Left lung (tissue), 10 donors: Measurements from ENCODE around the gene CMKLR1. TPM values are rescaled to one million over a fixed set of nuclear protein-coding genes. Genes with fewer than 3 reads are reported as not detected.

Experiments used
- ATAC-seq: fragments of 200-7000 bp; cut with Tn5 transposase; one replicate; pipeline ENCODE4 v1.9.1; 2020; ENCODE audit warnings: moderate library complexity
- DNase-seq, 4 donors: peaks; one replicate each; pipeline ENCODE4 v3.0.0-alpha.2; 2013 to 2020
- H3K27ac ChIP-seq, 2 donors: fragments of 200-600 bp; sonication (generic) in 1 of 2; one replicate each; pipeline versions ENCODE4 v1.5.0 to v1.8.0; 2020 to 2021
- H3K27me3 ChIP-seq, 2 donors: fragments of 200-600 bp; sonication (generic) in 1 of 2; one replicate each; pipeline versions ENCODE4 v1.5.0 to v1.8.0; 2020 to 2021
- H3K36me3 ChIP-seq, 2 donors: fragments of 200-600 bp; sonication (generic) in 1 of 2; one replicate each; pipeline versions ENCODE4 v1.5.0 to v1.8.0; 2020 to 2021
- H3K4me1 ChIP-seq, 2 donors: fragments of 200-600 bp; one replicate each; pipeline ENCODE4 v1.8.0; 2021
- H3K4me3 ChIP-seq, 2 donors: fragments of 200-600 bp; sonication (generic) in 1 of 2; one replicate each; pipeline versions ENCODE4 v1.5.0 to v1.8.0; 2020 to 2021; ENCODE audit warnings: mild to moderate bottlenecking in 1 of 2
- H3K9me3 ChIP-seq, 2 donors: fragments of 200-600 bp; sonication (generic) in 1 of 2; one replicate each; pipeline versions ENCODE4 v1.5.0 to v1.8.0; 2020 to 2021
- intact Hi-C, 2 donors: fragments of 100-400 bp; cut with DNase I; formaldehyde crosslinking; loops; one replicate each; pipeline versions ENCODE4 v1.11.2 to v1.14.2; 2022
- polyA plus RNA-seq, 6 donors: library from polyadenylated mRNA; unstranded; fragments of 120-200 nt; gene quantifications; one replicate each; pipeline ENCODE4 v1.2.1, GENCODE V29; 2013; ENCODE audit not compliant: insufficient read length in 6 of 6
- total RNA-seq, 2 donors: library from RNA; stranded (reverse); fragmentation: NEBNext Ultra II Directional; extraction: Animal tissue kit (Norgen Biotek cat#: 25700); gene quantifications; one replicate each; pipeline ENCODE4 v1.2.1, GENCODE V29; 2021
- TF ChIP-seq, protein P1 (sequence below), 2 donors: fragments of 200-600 bp; sonication (generic) in 1 of 2; IDR thresholded peaks; one replicate each; pipeline versions ENCODE4 v1.5.0 to v1.8.0; 2021; ENCODE audit warnings: antibody characterized with exemption in 2 of 2
- donor health status: DM: no; HTN: yes; CAD: no.
- donor health status: DM: no; HTN: no; CAD: no.

Gene CMKLR1
- total and polyA plus RNA-seq, 8 donors, result 10.1 to 31.2 (median 12.9) TPM

DNA sequence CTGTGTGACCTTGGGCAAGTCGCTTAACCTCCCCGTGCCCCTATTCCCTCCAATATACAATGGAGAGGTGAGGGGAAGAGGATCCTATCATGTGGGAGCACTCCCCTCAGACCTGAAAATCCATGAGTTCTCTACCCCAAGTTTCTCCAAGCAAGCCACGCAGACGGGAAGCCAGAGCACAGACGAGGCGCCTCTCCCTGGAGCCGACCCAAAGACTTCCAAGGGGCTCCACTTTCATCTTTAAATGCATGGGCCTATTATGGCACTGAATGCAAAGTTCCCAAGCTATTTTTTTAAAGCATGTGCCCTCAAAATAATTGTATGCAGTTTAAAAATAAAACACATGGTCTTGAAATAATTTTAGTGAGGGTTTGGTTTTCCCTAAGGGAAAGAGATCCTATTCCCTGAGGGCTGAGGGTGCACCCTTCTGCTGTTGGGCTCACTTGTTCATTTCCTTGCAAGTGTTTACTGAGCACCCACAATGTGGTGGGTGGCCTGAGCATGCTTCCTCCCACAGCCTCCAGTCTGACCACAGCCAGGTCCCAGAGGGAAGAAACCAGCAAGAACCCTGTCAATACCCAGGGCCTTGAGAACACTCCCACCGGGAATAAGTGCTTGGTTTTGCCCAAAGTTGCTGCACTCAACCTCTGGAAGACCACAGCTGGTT, 14.6 kb downstream of the CMKLR1 start:
- Histone ChIP-seq H3K27ac (no peak overlapping the region), H3K27me3 (no peaks in the 10 kb centered on the region), H3K36me3 (peaks cover 0 to 12% of the 10 kb centered on the region in 2 donors), H3K4me1 (peaks cover 0 to 20% of the 10 kb centered on the region in 2 donors), H3K9me3 (no peaks in the 10 kb centered on the region), H3K4me3 (no peak overlapping the region)
- ATAC-seq (no peak), DNase-seq (no peak)
- TF ChIP-seq, protein P1, sequence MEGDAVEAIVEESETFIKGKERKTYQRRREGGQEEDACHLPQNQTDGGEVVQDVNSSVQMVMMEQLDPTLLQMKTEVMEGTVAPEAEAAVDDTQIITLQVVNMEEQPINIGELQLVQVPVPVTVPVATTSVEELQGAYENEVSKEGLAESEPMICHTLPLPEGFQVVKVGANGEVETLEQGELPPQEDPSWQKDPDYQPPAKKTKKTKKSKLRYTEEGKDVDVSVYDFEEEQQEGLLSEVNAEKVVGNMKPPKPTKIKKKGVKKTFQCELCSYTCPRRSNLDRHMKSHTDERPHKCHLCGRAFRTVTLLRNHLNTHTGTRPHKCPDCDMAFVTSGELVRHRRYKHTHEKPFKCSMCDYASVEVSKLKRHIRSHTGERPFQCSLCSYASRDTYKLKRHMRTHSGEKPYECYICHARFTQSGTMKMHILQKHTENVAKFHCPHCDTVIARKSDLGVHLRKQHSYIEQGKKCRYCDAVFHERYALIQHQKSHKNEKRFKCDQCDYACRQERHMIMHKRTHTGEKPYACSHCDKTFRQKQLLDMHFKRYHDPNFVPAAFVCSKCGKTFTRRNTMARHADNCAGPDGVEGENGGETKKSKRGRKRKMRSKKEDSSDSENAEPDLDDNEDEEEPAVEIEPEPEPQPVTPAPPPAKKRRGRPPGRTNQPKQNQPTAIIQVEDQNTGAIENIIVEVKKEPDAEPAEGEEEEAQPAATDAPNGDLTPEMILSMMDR (IDR thresholded peaks at IDR 0.05), result no peak
- intact Hi-C loops, result no loop called here

DNA sequence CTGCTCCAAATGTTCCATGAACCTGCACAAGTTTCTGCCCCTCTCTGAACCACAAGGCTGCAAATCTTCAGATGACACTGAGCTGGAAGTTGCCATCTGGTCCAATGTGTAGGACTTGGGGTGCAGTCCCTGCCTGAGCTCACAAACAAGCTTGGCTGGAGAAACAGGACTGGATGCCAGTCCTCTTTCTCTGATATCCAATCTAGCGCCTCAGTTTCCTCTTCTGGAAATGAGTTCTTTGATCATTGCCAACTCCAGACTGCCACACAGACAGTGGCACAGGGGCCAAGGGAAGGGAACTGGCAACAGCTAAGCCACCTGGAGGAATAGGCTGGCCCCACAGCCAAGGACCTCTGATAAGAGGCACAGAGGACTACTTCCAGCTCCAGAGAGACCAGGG, 15.5 kb downstream of the CMKLR1 start:
- no peaks in the 10 kb centered on the region for H3K27me3 ChIP-seq
- TF ChIP-seq, protein P1 (IDR thresholded peaks at IDR 0.05), result no peak

DNA sequence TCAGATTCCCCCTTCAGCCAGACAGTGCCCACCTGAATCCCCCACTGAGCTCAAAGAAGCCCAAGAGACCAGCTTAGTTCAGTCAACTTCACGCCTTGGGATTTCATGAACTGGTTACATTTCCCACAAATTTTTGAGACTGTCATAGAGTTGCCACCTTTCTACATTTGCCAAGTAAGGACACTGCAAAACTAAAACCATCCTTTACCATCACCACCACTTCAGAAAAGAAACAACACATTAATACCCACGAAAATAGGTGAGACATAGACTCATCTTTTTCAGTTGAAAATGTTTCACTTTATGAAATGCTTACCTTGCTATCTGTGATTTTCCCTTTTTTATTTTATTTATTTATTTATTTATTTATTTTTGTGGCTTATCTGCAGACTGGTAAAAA, 16.1 kb downstream of the CMKLR1 start:
- no peak overlapping the region for H3K27ac ChIP-seq
- H3K27me3 ChIP-seq, result no peaks in the 10 kb centered on the region
- no peak for ATAC-seq

More for the DNA sequence above, 15.5 kb downstream of the CMKLR1 start:
- no peak overlapping the region for H3K27ac ChIP-seq
- ATAC-seq (no peak), DNase-seq (no peak)
- H3K36me3 ChIP-seq, result peaks cover 0 to 11% of the 10 kb centered on the region in 2 donors
- H3K4me3 ChIP-seq, result no peak overlapping the region
- intact Hi-C loops, result no loop called here
- no peaks in the 10 kb centered on the region for H3K9me3 ChIP-seq
- peaks cover 0 to 14% of the 10 kb centered on the region in 2 donors for H3K4me1 ChIP-seq

DNA sequence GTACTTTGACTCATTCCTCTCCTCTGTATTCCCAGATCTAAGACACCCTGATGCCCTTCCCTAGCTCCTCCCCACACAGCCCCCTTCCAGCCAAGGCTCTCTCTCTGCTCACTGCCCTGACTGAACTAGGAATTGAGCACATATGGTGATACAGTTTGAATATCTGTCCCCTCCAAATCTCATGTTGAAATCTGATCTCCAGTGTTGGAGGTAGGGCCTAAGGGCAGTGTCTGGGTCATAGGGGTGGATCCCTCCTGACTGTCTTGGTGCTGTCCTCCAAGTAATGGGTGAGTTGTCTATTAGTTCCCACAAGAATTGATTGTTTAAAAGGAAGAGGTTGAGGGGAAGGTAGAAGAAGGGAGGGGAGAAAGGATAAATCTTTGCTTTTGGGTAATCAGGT, 17.4 kb downstream of the CMKLR1 start:
- Histone ChIP-seq H3K4me3 (no peak overlapping the region), H3K36me3 (peaks cover 0 to 7% of the 10 kb centered on the region in 2 donors), H3K27ac (no peak overlapping the region), H3K27me3 (no peaks in the 10 kb centered on the region), H3K9me3 (no peaks in the 10 kb centered on the region), H3K4me1 (peaks cover 0 to 26% of the 10 kb centered on the region in 2 donors)
- ATAC-seq (no peak), DNase-seq (no peak)
- intact Hi-C loops, result no loop called here
- TF ChIP-seq, protein P1 (IDR thresholded peaks at IDR 0.05), result no peak

More for the DNA sequence above, 16.1 kb downstream of the CMKLR1 start:
- Histone ChIP-seq H3K36me3 (peaks cover 0 to 7% of the 10 kb centered on the region in 2 donors), H3K4me1 (peaks cover 0 to 15% of the 10 kb centered on the region in 2 donors), H3K9me3 (no peaks in the 10 kb centered on the region), H3K4me3 (no peak overlapping the region)
- TF ChIP-seq, protein P1 (IDR thresholded peaks at IDR 0.05), result no peak
- DNase-seq, result no peak
- intact Hi-C loops, result no loop called here

DNA sequence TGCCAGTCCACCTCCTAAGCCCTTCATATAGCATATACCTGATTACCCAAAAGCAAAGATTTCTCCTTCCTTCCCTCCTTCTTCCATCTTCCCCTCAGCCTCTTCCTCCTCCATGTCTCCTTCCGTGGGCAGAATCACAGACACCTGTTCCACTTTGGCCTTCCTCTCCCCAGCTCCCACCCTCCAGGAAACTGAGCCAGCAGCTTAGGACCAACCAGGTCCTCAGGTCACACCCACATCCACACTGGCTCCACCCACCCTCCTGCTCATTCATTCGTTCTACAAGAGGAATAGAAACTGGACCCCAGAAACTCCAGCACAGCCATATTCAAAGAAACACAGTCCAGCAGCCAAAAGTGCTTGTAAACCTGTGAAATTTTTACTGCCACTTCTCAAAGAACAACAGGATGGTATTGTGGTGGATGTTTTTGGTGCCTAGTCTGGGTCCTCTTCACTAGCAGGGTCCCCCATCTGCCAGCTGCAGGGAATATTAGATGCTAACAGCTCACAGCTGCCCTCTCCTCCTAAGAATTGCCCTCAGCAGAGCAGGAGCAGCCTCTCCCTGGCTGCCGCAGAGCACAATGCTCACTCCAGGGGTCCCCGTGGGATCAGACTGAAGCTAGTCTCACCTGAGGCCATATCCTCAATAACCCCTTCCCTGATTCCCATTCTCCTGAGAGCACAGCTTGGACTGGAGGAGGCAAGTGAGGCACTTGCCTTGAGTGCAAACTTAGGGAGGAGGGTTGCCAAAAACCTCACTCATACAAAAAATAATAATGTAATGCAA, 18.4 kb downstream of the CMKLR1 start:
- H3K4me1 ChIP-seq, result peaks cover 0 to 35% of the 10 kb centered on the region in 2 donors
- H3K4me3 ChIP-seq, result no peak overlapping the region
- H3K27me3 ChIP-seq, result no peaks in the 10 kb centered on the region
- no peaks in the 10 kb centered on the region for H3K9me3 ChIP-seq
- intact Hi-C loops, result no loop called here
- no peak overlapping the region for H3K27ac ChIP-seq
- ATAC-seq, result no peak
- TF ChIP-seq, protein P1 (IDR thresholded peaks at IDR 0.05), result no peak
- DNase-seq, result no peak
- peaks cover 0 to 7% of the 10 kb centered on the region in 2 donors for H3K36me3 ChIP-seq
